DMS53 treated with DMSO at 0.1 percent for 48 hours (cell line): ENCODE data around the gene FAM107B.
"Not testable (repeated sequence)": the region's sequence is repeated elsewhere in the genome, so short reads cannot be mapped to it uniquely, and the experiment has no call there.

Experiments used
- DNase-seq: peaks from one replicate; lab custom pipeline; 2025; ENCODE audit not compliant: unreplicated experiment; lab: John Stamatoyannopoulos, UW

The FAM107B gene

GRCh38 chr10:14667280-14667679, 107.4 kb downstream of the FAM107B start:
- no peak for DNase-seq

- no peak for DNase-seq
Observed at GRCh38 chr10:14665865-14666857, 108.5 kb downstream of the FAM107B start.

GRCh38 chr10:14665304-14665703, 109.4 kb downstream of the FAM107B start:
- peak; percentile 83 for DNase-seq

- no peak for DNase-seq
Observed at GRCh38 chr10:14664345-14664744, 110.4 kb downstream of the FAM107B start.

DNA sequence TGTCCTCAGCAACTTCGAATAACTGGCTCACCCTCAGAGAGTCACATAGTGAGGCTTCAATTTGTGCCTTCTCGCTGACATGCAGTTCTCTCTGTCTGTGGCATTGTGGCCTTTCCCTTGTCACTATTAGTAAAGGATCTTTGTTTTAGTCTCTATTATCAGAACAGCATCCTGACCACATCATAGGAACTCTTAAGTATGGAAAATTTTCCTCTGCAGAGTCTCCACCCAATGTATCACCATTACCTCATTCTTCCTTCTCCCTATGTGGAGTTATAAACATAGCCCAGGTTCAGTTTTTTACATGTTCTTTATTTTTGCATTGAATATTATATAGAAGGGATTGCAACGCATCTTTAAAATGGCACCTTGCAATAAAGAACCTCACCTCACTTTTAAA, 112.9 kb downstream of the FAM107B start:
- no peak for DNase-seq

- DNase-seq = no peak
Observed at GRCh38 chr10:14660831-14661230, 113.9 kb downstream of the FAM107B start.

DNA sequence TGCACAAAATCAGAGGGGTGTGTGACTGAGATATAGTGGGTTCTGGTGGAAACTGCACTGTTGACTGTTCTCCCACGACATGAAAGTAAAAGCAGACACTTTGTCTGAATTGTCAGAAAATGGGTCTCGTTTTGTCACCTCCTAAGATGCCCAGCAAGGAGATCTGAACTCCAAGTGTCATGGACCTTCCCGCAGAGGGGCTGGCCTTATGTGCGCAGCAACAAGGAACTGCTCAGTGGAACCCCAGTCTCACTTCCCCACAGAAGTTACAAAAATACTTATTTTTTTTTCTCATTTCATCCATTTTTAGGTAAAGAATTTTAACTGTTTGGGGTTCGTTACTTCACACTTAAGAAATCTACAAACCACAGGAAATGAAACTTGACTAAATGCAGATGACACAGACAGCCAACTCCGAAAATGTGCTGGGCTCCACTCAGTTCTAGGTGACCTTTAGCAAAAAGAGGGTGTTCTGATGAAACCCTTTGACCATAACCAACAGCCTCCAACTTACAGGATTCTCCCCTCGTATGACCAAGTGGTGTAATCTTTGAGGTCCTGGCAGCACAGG, 115.0 kb downstream of the FAM107B start:
- DNase-seq = no peak

DNA sequence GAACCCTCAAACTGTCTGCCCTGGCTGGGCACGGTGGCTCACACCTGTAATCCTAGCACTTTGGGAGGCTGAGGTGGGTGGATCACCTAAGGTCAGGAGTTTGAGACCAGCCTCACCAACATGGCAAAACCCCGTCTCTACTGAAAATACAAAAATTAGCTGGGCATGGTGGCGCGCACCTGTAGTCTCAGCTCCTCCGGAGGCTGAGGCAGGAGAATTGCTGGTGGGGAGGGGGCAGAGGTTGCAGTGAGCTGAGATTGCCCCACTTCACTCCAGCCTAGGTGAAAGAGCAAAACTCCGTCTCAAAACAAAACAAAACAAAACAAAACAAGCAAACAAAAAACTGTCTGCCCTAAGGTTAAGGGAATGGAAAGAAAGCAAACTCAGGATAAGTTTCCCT, 115.6 kb downstream of the FAM107B start:
- DNase-seq = not testable (repeated sequence)

DNA sequence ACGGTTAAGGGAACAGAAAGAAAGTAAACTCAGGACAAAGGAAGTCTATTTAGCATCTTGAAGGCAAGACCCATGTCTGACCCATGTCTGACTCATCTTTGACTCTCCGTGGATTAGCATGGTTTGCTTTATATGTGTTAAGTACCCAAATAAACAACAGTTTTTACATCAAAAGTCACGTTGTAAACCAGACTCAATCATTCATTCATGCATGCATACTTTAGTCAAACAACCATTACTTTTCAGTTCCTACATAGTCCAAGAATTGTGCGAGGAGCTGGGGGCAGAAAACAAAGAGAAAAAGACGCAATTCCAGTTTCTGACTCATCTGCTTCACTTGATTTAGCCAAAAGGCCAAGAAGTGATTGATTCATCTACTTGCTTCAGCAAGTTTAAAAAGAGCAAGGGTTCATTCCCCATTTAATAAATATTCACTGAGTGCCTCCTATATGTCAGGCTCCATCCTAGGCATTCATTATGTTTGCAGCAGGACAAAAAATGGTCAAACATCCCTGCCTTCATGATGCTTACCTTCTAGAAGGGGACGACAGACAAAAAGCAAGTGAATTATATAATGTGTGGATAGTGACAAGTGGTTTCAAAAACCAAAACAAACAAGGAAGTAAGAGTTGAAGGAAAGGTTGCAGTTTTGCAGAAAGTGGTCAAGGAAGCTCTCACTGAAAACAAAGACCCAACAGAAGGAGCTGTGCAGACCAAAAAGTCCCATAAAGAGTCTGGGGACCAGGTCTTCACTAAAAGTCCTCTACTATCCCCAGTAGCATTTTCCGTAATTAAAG, 116.2 kb downstream of the FAM107B start:
- no peak for DNase-seq

DNA sequence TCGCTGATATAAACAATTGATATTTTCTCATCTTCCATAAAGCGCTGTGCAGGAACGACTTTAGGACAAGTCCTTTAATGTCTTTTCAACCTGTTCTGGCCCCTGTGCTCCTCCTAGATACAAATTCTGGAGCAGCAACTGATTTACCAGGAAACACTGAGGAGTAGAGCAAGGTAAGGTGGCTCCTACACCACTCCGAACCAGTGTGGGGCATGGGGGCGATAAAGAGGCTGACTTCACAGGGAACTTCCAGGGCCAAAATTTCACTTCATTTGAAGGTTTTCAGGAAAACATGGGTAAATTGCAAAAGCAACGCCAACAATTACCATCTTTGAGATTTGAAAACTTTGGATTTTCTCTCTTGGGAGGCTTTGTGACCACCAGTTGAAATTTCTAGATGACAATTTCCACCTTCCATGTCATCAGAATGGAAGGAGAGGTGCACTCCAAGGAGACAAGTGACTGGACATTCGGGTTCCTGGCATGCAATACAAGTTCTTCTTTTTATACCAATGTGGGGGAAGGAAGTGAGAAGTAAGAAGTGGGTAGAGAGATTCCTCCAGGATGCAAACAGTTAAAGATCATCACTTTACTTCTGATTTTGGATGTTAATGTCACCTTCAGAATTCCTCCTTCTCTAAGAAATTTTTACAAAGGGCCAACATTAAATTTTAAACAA, 118.5 kb downstream of the FAM107B start:
- DNase-seq = no peak

DNA sequence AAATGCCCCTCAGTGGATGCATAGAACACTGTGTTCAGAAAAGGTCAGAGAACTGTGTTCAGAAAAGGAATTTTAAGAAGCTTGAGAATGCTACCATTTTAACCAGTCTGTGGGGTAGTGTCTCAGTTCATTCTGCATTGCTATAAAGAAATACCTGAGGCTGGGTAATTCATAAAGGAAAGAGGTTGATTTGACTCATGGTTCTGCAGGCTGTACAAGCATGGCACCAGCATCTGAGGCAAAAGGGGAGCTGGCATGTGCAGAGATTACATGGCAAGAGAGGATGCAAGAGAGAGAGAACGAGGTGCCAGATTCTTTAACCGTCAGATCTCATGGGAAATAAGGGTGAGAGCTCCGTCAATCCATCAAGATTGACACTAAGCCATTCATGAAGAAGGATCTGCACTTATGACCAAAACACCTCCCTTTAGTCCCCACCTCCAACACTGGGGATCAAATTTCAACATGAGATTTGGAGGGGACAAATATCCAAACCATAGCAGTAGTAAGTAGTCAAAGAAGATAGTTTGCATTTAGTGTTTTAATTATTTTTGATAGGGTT, 119.8 kb downstream of the FAM107B start:
- DNase-seq = no peak

DNA sequence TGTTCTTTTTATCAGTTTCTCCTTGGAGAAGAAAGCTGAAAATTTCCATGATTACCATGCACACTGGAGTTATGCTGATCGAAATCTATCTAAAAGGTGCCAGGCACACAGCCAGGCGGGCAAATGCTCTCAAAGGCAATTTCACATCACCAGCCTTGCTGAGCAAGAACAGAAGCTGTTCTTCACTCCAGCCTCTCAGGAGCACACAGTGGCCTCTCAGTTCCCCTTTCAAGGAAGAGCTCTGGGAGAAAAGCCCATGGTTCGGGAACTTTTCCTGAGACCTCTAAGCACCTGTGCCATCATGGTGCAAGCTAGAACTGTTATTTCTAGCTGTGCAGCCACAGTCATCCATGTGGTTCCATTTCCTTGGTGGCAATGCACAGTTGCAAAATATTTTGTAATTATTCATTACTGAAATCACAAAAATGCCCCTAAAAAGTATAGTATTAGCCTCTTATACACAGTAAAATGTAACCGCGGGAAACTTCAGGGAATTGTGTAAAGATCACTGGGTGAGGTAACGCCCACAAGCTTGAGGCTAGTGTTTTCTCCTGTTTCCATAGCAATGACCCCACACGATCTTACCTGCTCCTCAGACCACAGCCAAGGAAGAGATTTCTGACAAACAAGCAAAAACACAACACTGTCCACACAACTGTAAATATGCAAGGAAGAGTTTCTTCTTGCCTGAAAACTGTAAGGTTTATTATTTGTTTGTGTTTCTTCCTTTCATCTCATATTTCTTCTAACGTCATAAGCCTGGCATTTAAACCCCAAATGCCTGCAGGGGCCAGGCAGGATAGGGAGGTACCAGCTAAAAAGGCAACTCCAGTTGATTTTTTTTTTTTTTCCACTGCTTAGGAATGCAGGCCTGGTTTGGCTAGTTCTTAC, 121.2 kb downstream of the FAM107B start:
- DNase-seq = no peak

GRCh38 chr10:14652816-14653215, 121.9 kb downstream of the FAM107B start:
- DNase-seq = no peak

DNA sequence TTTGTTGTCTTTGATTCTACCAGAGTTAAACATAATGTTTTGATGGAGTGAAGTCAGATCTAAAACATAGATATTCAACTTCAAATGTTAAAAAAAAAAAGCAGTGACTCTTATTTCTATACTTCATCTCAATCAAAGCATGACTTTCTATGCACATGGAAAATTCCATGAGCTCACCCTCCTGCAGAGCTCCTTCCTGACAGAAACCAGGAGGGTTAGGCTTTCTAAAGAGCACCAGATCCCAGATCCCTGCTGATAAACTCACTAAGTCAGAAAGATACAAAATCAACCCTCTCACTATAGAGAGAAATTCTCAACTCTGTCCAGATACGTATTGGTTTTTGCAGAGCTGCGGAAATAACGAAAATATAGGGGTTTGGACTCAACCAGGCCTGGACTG, 122.6 kb downstream of the FAM107B start:
- no peak for DNase-seq

DNA sequence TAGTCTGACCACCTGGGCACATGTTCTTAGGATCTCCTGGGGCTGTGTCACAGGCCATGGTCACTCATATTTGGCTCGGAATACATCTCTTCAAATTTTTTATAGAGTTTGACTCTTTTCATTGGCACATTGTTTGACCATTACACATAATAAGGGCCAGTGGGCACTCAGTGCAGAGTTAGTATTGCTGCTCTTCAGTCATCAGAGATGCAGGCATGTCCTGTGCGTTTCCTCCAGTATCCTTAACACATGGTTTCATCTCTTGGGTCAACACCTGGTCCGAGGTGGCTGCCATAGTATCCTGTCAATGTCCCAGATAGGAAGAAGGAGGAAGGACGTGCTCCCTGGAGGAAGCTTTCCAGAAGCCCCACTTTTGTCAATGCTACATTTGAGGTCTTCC, 125.0 kb downstream of the FAM107B start:
- DNase-seq = no peak

DNA sequence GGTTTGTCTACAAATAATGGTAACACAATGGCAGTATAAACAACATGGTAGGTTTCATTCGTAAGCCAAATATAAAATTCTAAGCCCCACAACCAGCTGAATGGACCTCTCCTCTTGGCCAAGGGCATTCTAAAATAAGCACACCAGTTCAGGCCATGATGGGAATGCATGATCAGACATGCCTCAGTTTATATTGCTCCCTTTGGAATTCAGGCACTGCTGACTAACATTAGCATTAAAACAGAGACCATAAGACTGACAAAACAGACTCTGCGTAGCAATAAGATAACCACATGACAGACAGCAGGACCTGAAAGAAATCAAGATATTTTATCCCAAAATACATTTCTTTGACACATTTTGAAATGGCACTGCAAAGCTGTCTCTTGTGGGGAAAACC, 125.8 kb downstream of the FAM107B start:
- no peak for DNase-seq

- peak; percentile 81 for DNase-seq
Observed at GRCh38 chr10:14648005-14648765, 126.5 kb downstream of the FAM107B start.

DNA sequence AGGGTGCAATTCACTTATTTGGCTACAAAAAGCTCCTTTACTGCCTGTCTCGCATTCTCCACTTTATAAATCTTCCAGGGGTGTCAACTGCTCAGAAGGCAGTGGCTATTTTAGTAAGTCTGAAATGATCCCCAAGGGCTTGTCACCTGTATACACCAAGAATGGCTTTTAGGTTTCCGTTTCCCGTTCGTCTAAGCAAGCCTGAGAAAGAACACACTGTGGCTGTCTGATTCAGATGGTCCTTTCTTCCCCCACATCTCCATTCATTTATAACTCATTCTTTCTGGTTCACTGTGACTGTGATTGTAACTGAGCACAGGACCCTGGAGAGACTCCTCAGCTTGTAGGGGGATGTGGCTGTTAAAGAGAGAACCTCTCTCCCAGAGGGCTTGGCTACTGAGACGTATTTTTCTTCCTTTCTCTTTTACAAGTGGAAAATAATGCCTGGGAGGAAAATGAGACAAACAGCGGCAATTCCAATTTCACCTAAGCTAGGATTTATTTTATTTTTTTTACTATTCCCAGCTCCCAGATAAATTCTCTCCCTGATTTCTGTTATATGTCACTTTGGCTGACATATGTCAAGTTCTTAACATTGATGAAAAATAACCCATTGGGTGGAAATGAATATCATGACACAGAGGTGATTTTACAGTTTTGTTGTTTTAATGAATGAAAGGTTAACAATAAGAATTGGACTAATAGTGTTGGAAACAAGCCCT, 129.3 kb downstream of the FAM107B start:
- DNase-seq = no peak
